SK-N-SH treated with all-trans-retinoic acid at 6 μM for 48 hours (cell line): ENCODE data around the gene GNA12.

Experiments
- ATAC-seq: fragments of 200-7000 bp; cut with Tn5 transposase; 3 replicates; pipeline ENCODE4 v1.9.1; 2020; ENCODE audit warnings: mild to moderate bottlenecking, moderate library complexity
- ARNTL ChIP-seq: fragments of 450-650 bp; formaldehyde crosslinking; IDR thresholded peaks from 2 replicates; pipeline ENCODE4 v1.5.0; 2020; ENCODE audit warnings: low read depth, mild to moderate bottlenecking, moderate library complexity, borderline replicate concordance
- CSDC2 ChIP-seq: fragments of 250-450 bp; sonication (Bioruptor Pico); IDR thresholded peaks from 2 replicates; pipeline ENCODE4 v1.5.0; 2020; ENCODE audit warnings: mild to moderate bottlenecking, moderate library complexity
- ESRRG ChIP-seq: fragments of 250-450 bp; sonication (Bioruptor Pico); IDR thresholded peaks from 2 replicates; pipeline ENCODE4 v1.6.1; 2021; ENCODE audit warnings: mild to moderate bottlenecking
- ISL1 ChIP-seq: fragments of 250-450 bp; sonication (Bioruptor Pico); IDR thresholded peaks from 2 replicates; pipeline ENCODE4 v2.1.2; 2022; ENCODE audit warnings: mild to moderate bottlenecking, moderate library complexity
- OSR1 ChIP-seq: fragments of 250-450 bp; sonication (Bioruptor Pico); IDR thresholded peaks from 2 replicates; pipeline ENCODE4 v1.8.0; 2022; ENCODE audit warnings: moderate library complexity, mild to moderate bottlenecking, inconsistent platforms
- PPARA ChIP-seq: fragments of 250-450 bp; sonication (Bioruptor Pico); IDR thresholded peaks from 2 replicates; pipeline ENCODE4 v1.5.0; 2020; ENCODE audit warnings: mild to moderate bottlenecking, borderline replicate concordance
- TCF4 ChIP-seq: fragments of 250-450 bp; sonication (Bioruptor Pico); IDR thresholded peaks from 2 replicates; pipeline ENCODE4 v1.8.0; 2021; ENCODE audit warnings: mild to moderate bottlenecking, moderate library complexity, borderline replicate concordance
- TOX ChIP-seq: fragments of 250-450 bp; sonication (Bioruptor Pico); IDR thresholded peaks from 2 replicates; pipeline ENCODE4 v1.8.0; 2021; ENCODE audit warnings: mild to moderate bottlenecking, moderate library complexity, borderline replicate concordance
- ZC3H10 ChIP-seq: fragments of 250-450 bp; sonication (Bioruptor Pico); IDR thresholded peaks from 2 replicates; pipeline ENCODE4 v1.5.1; 2021; ENCODE audit warnings: mild to moderate bottlenecking, moderate library complexity
- ZFP3 ChIP-seq: fragments of 250-450 bp; sonication (Bioruptor Pico); IDR thresholded peaks from 2 replicates; pipeline ENCODE4 v1.5.0; 2020; ENCODE audit warnings: mild to moderate bottlenecking, moderate library complexity
- ZFP30 ChIP-seq: fragments of 450-650 bp; formaldehyde crosslinking; IDR thresholded peaks from 2 replicates; pipeline ENCODE4 v1.5.0; 2022; ENCODE audit warnings: mild to moderate bottlenecking, moderate library complexity
- ZNF565 ChIP-seq: fragments of 450-650 bp; formaldehyde crosslinking; conservative IDR thresholded peaks from 2 replicates; pipeline ENCODE4 v1.5.0; 2020; ENCODE audit warnings: low read depth, mild to moderate bottlenecking, moderate library complexity
- ZNF70 ChIP-seq: fragments of 450-650 bp; formaldehyde crosslinking; IDR thresholded peaks from 2 replicates; pipeline ENCODE4 v1.5.0; 2020; ENCODE audit warnings: mild to moderate bottlenecking, moderate library complexity
- ZNF8 ChIP-seq: fragments of 450-650 bp; formaldehyde crosslinking; IDR thresholded peaks from 2 replicates; pipeline ENCODE4 v1.5.0; 2020; ENCODE audit warnings: mild to moderate bottlenecking, moderate library complexity
- TF ChIP-seq, protein P1 (sequence below): fragments of 250-450 bp; sonication (Bioruptor Pico); IDR thresholded peaks from 2 replicates; pipeline ENCODE4 v1.5.0; 2020; ENCODE audit warnings: mild to moderate bottlenecking, moderate library complexity
- TF ChIP-seq, protein P2 (sequence below): fragments of 250-450 bp; sonication (Bioruptor Pico); IDR thresholded peaks from 2 replicates; pipeline ENCODE4 v1.8.0; 2020; ENCODE audit warnings: mild to moderate bottlenecking, moderate library complexity, borderline replicate concordance
- TF ChIP-seq, protein P3 (sequence below): fragments of 250-450 bp; sonication (Bioruptor Pico); IDR thresholded peaks from 2 replicates; pipeline ENCODE4 v1.5.1; 2021; ENCODE audit warnings: mild to moderate bottlenecking, moderate library complexity
- TF ChIP-seq, protein P4 (sequence below): fragments of 250-450 bp; sonication (Bioruptor Pico); IDR thresholded peaks from 2 replicates; pipeline ENCODE4 v1.8.0; 2021; ENCODE audit warnings: low read depth, mild to moderate bottlenecking, moderate library complexity, borderline replicate concordance

Gene GNA12

DNA sequence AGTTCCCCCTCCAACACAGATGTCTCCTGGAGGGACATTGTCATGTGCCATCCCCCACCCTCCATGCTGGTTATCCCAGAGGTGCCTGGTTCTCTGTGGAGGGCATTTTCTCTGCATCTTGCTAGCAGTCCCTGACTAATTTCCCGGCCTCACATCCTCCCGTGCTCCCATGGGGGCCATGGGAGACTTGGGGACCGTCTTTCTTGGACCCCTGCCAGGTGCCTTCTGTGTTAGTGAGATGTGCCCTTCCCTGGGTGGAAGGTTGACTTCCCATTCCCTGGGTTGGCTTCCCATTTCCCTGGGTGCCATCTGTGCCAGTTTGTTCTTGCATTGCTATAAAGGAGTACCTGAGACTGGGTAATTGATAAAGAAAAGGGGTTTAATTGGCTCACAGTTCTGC lies 22.5 kb upstream of the GNA12 start:
- TF ChIP-seq ZNF565 (CRISPR knock-in tag) (no peak), TOX (CRISPR knock-in tag) (no peak)
- TF ChIP-seq, protein P1, sequence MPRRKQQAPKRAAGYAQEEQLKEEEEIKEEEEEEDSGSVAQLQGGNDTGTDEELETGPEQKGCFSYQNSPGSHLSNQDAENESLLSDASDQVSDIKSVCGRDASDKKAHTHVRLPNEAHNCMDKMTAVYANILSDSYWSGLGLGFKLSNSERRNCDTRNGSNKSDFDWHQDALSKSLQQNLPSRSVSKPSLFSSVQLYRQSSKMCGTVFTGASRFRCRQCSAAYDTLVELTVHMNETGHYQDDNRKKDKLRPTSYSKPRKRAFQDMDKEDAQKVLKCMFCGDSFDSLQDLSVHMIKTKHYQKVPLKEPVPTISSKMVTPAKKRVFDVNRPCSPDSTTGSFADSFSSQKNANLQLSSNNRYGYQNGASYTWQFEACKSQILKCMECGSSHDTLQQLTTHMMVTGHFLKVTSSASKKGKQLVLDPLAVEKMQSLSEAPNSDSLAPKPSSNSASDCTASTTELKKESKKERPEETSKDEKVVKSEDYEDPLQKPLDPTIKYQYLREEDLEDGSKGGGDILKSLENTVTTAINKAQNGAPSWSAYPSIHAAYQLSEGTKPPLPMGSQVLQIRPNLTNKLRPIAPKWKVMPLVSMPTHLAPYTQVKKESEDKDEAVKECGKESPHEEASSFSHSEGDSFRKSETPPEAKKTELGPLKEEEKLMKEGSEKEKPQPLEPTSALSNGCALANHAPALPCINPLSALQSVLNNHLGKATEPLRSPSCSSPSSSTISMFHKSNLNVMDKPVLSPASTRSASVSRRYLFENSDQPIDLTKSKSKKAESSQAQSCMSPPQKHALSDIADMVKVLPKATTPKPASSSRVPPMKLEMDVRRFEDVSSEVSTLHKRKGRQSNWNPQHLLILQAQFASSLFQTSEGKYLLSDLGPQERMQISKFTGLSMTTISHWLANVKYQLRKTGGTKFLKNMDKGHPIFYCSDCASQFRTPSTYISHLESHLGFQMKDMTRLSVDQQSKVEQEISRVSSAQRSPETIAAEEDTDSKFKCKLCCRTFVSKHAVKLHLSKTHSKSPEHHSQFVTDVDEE: no peak
- TF ChIP-seq, all 23 proteins: peak for 0
- ATAC-seq: no peak

DNA sequence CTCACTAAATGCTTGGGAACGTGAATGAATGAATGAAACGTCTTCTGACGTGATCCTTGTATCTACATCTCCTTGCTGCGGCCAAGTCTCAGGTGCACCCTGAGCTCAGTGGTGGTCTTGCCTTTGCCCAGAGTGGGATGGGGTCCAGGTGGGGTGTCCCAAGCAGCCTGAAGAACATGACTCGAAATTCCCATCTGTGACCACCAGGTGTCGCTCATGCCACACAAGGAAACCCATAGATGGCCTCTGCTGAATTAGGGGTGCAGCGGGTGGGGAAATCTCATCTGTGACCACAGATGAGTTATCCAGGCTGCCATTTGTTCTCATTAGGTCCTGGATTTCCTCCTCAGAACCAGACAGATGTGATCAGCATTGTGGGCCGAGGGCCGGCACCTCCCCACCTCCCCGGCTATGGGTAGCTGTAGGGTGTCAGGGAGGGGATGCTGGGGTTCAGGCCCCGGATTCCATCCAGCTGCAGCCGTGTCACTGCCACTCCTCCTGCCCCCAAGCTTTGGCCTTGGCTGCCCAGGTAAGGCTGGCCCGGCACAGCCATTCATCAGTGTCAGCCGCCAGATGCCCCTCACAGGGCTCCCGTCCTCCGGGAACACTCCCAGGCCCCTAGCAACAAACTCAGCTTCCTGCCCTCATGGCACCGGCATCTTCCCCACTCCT lies 21.0 kb upstream of the GNA12 start:
- TF ChIP-seq ISL1 (CRISPR knock-in tag) (no peak), ESRRG (CRISPR knock-in tag) (no peak), ZC3H10 (CRISPR knock-in tag) (no peak)
- ATAC-seq: peak; percentile 79

DNA sequence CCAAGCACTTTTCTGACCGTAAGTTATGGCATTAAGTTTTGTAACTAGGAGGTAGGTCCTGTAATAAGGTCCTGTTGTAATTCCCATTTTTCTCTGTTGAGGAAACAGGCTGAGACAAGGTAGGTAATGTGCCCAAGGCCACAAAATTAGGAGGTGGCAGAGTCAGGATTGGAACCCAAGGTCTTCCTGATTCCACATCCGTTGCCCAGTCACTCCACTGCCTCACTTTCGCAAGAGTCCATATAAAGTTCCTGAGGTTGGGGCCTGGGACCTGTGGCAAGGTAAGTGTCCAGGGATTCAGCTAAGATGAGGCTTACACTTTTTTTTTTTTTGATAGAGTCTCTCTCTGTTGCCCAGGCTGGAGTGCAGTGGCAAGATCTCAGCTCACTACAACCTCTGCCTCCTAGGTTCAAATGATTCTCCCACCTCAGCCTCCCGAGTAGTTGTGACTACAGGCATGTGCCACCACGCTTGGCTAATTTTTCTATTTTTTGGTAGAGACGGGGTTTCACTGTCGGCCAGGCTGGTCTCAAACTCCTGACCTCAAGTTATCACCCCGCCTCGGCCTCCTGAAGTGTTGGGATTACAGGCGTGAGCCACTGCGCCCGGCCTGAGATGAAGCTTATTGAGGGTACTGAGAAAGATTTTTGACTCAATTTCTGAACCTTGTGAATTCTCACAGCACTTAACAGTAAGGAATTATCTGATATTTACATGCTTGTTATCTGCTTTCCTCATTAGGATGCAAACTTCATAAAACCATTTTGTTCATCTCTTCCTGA lies 20.3 kb upstream of the GNA12 start:
- no peak for TF ChIP-seq ESRRG (CRISPR knock-in tag)
- no peak for TF ChIP-seq TOX (CRISPR knock-in tag)
- no peak for ATAC-seq

DNA sequence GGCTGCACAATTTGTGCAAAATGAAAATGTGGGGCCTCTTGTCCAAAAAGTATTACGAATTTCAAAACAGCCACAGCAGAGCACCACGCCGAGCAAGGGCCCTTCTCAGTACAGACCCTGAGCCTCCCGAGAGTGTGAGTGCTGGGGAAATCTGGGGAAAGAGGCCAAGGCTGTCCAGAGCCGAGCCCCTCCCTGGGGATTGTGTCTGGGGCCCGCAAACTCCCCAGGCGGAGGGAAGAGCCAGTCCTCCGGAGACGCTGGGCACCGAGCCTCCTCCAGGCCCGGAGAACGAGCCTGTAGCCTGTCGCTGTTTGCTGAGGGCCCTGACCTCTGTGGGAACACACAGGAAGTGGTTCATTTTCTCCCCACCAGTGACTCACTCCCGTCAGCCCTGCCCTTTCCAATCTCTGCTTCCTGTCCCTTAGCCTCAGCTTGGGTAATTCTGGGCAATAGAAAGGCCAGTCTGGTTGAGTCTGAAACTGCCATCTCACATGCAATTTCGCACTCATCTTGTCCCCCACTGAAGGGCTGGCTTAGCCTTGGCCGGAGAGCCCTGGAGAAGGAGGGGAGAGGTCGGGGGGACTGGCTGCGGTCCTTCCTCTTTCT lies 19.5 kb upstream of the GNA12 start:
- ATAC-seq: peak; percentile 94
- TF ChIP-seq, protein P2, sequence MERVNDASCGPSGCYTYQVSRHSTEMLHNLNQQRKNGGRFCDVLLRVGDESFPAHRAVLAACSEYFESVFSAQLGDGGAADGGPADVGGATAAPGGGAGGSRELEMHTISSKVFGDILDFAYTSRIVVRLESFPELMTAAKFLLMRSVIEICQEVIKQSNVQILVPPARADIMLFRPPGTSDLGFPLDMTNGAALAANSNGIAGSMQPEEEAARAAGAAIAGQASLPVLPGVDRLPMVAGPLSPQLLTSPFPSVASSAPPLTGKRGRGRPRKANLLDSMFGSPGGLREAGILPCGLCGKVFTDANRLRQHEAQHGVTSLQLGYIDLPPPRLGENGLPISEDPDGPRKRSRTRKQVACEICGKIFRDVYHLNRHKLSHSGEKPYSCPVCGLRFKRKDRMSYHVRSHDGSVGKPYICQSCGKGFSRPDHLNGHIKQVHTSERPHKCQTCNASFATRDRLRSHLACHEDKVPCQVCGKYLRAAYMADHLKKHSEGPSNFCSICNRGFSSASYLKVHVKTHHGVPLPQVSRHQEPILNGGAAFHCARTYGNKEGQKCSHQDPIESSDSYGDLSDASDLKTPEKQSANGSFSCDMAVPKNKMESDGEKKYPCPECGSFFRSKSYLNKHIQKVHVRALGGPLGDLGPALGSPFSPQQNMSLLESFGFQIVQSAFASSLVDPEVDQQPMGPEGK (CRISPR knock-in tag): peak; percentile 85; the same call in 1 of the 2 replicates
- TF ChIP-seq, protein P3, sequence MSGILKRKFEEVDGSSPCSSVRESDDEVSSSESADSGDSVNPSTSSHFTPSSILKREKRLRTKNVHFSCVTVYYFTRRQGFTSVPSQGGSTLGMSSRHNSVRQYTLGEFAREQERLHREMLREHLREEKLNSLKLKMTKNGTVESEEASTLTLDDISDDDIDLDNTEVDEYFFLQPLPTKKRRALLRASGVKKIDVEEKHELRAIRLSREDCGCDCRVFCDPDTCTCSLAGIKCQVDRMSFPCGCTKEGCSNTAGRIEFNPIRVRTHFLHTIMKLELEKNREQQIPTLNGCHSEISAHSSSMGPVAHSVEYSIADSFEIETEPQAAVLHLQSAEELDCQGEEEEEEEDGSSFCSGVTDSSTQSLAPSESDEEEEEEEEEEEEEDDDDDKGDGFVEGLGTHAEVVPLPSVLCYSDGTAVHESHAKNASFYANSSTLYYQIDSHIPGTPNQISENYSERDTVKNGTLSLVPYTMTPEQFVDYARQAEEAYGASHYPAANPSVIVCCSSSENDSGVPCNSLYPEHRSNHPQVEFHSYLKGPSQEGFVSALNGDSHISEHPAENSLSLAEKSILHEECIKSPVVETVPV: no peak
- TF ChIP-seq, protein P4, sequence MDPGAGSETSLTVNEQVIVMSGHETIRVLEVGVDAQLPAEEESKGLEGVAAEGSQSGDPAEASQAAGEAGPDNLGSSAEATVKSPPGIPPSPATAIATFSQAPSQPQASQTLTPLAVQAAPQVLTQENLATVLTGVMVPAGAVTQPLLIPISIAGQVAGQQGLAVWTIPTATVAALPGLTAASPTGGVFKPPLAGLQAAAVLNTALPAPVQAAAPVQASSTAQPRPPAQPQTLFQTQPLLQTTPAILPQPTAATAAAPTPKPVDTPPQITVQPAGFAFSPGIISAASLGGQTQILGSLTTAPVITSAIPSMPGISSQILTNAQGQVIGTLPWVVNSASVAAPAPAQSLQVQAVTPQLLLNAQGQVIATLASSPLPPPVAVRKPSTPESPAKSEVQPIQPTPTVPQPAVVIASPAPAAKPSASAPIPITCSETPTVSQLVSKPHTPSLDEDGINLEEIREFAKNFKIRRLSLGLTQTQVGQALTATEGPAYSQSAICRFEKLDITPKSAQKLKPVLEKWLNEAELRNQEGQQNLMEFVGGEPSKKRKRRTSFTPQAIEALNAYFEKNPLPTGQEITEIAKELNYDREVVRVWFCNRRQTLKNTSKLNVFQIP: no peak
- TF ChIP-seq ZNF8 (CRISPR knock-in tag): no peak
- TF ChIP-seq OSR1: no peak; the same call in 1 of the 2 replicates

DNA sequence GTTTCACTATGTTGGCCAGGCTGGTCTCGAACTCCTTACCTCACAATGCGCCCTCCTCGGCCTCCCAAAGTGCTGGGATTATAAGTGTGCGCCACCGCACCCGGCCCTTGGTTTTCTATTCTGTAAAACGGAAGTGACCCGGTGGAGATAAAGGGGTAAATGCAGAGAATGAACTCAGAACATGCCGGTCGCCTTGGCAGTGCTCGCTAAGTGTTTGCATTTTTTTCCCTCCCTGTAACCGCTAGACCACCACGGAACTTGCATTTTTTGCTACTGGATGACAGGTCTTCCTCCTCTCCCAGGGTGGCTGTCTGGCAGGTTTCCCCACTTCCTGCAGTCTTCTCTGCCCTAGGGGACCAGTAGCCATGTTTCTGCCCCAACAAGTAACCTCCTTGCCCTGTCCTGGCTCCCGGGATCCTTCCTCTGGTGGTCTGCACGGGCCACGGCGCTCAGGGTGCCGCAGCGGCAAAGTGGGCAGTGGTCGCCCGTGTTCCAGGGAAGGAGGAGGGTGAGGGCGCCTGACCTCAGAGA lies 18.8 kb upstream of the GNA12 start:
- no peak; the same call in 2 of the 3 replicates for ATAC-seq
- no peak for TF ChIP-seq CSDC2 (CRISPR knock-in tag)
- no peak for TF ChIP-seq ESRRG (CRISPR knock-in tag)
- no peak for TF ChIP-seq ZNF70 (CRISPR knock-in tag)
- no peak for TF ChIP-seq PPARA (CRISPR knock-in tag)
- TF ChIP-seq, protein P1: no peak
- TF ChIP-seq ARNTL: no peak
- TF ChIP-seq TCF4 (CRISPR knock-in tag): no peak
- TF ChIP-seq ZFP3 (CRISPR knock-in tag): no peak
- no peak for TF ChIP-seq ZFP30 (CRISPR knock-in tag)
- TF ChIP-seq, protein P2 (CRISPR knock-in tag): no peak
- no peak for TF ChIP-seq ZC3H10 (CRISPR knock-in tag)
